Cardiac fibroblast (primary cell): Measurements from ENCODE around the gene SLC4A7.
A peak's percentile ranks its signal among the peaks of the same experiment; 100 is the strongest.

Source experiments
- DNase-seq, 2 donors: peaks; one replicate each; pipeline versions ENCODE4 v3.0.0 to v3.0.0-alpha.2; 2010; ENCODE audit warnings: low read depth in 2 of 2
- H3K4me3 ChIP-seq, 2 donors: replicated peaks in 1 of 2; 1 replicate in 1 of 2; 2 replicates in 1 of 2; pipeline ENCODE4 v1.5.1; 2011; ENCODE audit warnings: low read depth in 2 of 2, low read length in 2 of 2, mild to moderate bottlenecking in 2 of 2, moderate library complexity in 1 of 2
- CTCF ChIP-seq: IDR thresholded peaks from one replicate; pipeline ENCODE4 v1.5.1; 2011; ENCODE audit warnings: low read depth, mild to moderate bottlenecking, low read length, inconsistent platforms

Gene SLC4A7

GRCh38 chr3:27326202-27326601 lies 158.0 kb downstream of the SLC4A7 start:
- no peak overlapping the region for H3K4me3 ChIP-seq
- peak; percentile 15 to 57 for DNase-seq
- no peak for TF ChIP-seq CTCF

- no peak overlapping the region for H3K4me3 ChIP-seq
- no peak for DNase-seq
- peak; percentile 3 for TF ChIP-seq CTCF
Measured at GRCh38 chr3:27325419-27325818, 158.8 kb downstream of the SLC4A7 start.

- no peak for DNase-seq
- no peak overlapping the region for H3K4me3 ChIP-seq
- no peak for TF ChIP-seq CTCF
Measured at GRCh38 chr3:27324686-27325085, 159.5 kb downstream of the SLC4A7 start.

- TF ChIP-seq CTCF: no peak
Measured at GRCh38 chr3:27323087-27323570, 161.1 kb downstream of the SLC4A7 start.

More at GRCh38 chr3:27323087-27323570, 161.1 kb downstream of the SLC4A7 start:
- DNase-seq: no peak
- no peak overlapping the region for H3K4me3 ChIP-seq
